Endothelial cell of umbilical vein (primary cell): ENCODE measurements around the gene TMEM119.

Source experiments
- CTCF ChIP-seq, 2 donors: IDR thresholded peaks; 1 replicate in 1 of 2; 2 replicates in 1 of 2; pipeline ENCODE4 v1.5.1; 2011; ENCODE audit warnings: low read length in 2 of 2, mild to moderate bottlenecking in 2 of 2, moderate library complexity in 2 of 2, control low read depth in 1 of 2, inconsistent platforms in 1 of 2, low read depth in 1 of 2; ENCODE audit not compliant: insufficient read depth in 1 of 2; ENCODE audit errors: extremely low read depth in 1 of 2
- EZH2 ChIP-seq: IDR thresholded peaks from 2 replicates; pipeline ENCODE4 v1.6.1; 2012; ENCODE audit warnings: borderline replicate concordance, low read depth, mild to moderate bottlenecking, moderate library complexity, low read length, inconsistent platforms; ENCODE audit not compliant: severe bottlenecking
- JUN ChIP-seq: IDR thresholded peaks from 2 replicates; pipeline ENCODE4 v1.6.1; 2011; ENCODE audit warnings: borderline replicate concordance, low read depth; ENCODE audit not compliant: insufficient read length, insufficient read depth
- POLR2A ChIP-seq: IDR thresholded peaks from 2 replicates; pipeline ENCODE4 v1.6.1; 2012; ENCODE audit warnings: low read depth, mild to moderate bottlenecking, control low read depth, low read length
- TF ChIP-seq, protein P1 (sequence below): IDR thresholded peaks from 2 replicates; pipeline ENCODE4 v1.6.1; 2011; ENCODE audit not compliant: insufficient read depth, insufficient read length

GRCh38 chr12:108642269-108642870 lies 44.5 kb upstream of the TMEM119 start:
- no peak for TF ChIP-seq POLR2A
- TF ChIP-seq, protein P1, sequence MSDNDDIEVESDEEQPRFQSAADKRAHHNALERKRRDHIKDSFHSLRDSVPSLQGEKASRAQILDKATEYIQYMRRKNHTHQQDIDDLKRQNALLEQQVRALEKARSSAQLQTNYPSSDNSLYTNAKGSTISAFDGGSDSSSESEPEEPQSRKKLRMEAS = no peak
- TF ChIP-seq CTCF (IDR thresholded peaks at IDR 0.05; ENCODE audit: extremely low read depth in 1 of 2, insufficient read depth in 1 of 2, low read depth in 1 of 2, low read length in 2 of 2) = no peak
- TF ChIP-seq JUN = no peak
- no peak for TF ChIP-seq EZH2
